ENCODE results near the gene CDC42BPB.
A peak's percentile ranks its signal among the peaks of the same experiment; 100 is the strongest.

Gene CDC42BPB

DNA sequence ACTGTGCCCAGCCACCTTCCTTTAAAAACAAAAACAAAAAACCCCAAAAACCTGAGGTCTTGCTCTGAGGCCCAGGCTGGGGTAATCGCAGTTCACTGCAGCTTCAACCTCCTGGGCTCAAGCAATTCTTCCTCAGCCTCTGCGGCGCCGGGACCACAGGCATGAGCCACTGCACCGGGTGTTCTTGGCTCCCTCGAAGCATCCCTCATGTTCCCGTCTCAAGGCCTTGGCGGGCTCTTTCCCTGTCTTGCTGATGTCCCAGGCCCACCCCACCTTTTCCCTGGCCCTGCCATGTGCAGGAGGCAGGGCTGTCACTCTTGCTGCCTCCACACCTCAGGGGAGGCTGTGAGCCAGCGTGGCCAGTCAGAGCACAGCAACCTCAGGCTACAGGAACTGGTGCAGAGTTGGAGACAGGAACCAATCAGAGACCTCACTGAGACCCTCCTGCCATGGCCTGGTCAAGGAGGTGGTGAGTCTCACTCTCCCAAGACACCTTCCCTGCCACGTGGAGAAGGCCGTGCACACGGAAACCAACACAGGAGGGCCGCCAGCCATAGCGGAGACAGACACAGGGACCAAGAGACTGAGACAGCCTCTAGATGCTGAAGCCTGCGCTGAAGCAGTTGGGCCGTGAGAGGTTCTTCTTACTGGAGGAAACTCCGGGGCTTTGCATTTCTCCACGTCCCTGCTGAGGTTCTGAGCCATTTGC lies 140.8 kb downstream of the CDC42BPB start:
- peak overlapping the region; percentile 15 for H3K4me3 ChIP-seq (ENCODE audit: low read length)
- H3K4me1 ChIP-seq (ENCODE audit: control insufficient read depth, low read length) = peaks cover 48% of the 10 kb centered on the region
- TF ChIP-seq, protein P1, sequence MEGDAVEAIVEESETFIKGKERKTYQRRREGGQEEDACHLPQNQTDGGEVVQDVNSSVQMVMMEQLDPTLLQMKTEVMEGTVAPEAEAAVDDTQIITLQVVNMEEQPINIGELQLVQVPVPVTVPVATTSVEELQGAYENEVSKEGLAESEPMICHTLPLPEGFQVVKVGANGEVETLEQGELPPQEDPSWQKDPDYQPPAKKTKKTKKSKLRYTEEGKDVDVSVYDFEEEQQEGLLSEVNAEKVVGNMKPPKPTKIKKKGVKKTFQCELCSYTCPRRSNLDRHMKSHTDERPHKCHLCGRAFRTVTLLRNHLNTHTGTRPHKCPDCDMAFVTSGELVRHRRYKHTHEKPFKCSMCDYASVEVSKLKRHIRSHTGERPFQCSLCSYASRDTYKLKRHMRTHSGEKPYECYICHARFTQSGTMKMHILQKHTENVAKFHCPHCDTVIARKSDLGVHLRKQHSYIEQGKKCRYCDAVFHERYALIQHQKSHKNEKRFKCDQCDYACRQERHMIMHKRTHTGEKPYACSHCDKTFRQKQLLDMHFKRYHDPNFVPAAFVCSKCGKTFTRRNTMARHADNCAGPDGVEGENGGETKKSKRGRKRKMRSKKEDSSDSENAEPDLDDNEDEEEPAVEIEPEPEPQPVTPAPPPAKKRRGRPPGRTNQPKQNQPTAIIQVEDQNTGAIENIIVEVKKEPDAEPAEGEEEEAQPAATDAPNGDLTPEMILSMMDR (IDR thresholded peaks at IDR 0.05; ENCODE audit: low read depth, low read length, poor library complexity, severe bottlenecking) = no peak
- no peak for TF ChIP-seq EZH2phosphoT487 (IDR thresholded peaks at IDR 0.05; ENCODE audit: borderline replicate concordance, low read length)
- no peaks in the 10 kb centered on the region for H3K79me2 ChIP-seq (ENCODE audit: control insufficient read depth, low read length)
- no peaks in the 10 kb centered on the region for H3K27me3 ChIP-seq (ENCODE audit: control insufficient read depth, low read length)
- H3K9me2 ChIP-seq (replicated peaks; ENCODE audit: control insufficient read depth, low read length) = no peaks in the 10 kb centered on the region
- H3F3A ChIP-seq (ENCODE audit: control insufficient read depth, insufficient read depth) = no peaks in the 10 kb centered on the region; the same call in 1 of the 2 replicates
- peak overlapping the region; percentile 51 for H3K4me2 ChIP-seq (ENCODE audit: low read length)
- H4K20me1 ChIP-seq (ENCODE audit: control insufficient read depth, insufficient read depth, low read depth, low read length) = no peaks in the 10 kb centered on the region
- peak overlapping the region; percentile 71 for H3K27ac ChIP-seq (ENCODE audit: low read depth, low read length)
- no peaks in the 10 kb centered on the region for H3K36me3 ChIP-seq (ENCODE audit: control insufficient read depth, low read length)
- peaks cover 2% of the 10 kb centered on the region; the same call in 1 of the 2 replicates for H3K9me3 ChIP-seq (ENCODE audit: control insufficient read depth, insufficient read depth, low read length)

DNA sequence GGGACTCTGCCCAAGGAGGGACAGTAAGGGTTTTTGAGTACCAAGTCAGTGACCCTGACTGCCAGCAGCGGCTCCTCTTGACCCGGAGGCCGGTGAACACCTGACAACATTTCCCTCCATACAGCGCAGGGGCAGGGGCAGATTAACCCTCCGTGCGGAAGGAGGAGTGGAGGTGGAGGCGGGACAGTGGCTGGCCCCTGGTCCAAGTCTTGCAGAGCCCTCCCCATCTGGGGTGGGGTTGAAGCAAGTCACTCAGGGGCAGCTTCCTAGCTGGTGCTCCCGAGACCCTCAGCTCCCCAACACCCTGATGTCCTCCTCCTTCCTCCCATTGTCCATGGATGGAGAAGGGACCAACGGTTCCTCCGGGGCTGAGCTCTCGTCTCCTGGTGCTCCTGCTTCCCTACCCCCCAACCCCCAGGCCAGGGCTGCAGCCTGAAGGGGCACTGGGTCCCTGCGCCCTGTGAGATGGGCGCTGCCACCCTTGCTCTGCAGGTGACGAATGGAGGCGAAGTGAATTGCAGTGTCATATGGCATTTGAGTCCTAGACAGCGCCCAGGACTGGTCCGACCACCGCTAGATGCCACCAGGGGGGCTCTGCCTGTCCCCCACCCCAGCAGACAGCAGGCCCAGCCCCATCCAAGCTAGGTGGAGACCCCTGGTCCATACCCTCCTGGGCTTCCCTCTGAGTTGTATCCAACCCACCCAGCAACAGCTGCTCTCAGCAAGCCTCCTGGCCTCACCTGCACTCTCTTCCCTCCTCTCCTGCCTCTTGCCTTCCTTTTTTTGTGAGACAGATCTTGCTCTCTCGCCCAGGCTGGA lies 141.8 kb downstream of the CDC42BPB start:
- Histone ChIP-seq H3K27ac (ENCODE audit: low read depth, low read length) (no peak overlapping the region), H4K20me1 (ENCODE audit: control insufficient read depth, insufficient read depth, low read depth, low read length) (no peaks in the 10 kb centered on the region), H3F3A (ENCODE audit: control insufficient read depth, insufficient read depth) (no peaks in the 10 kb centered on the region; the same call in 1 of the 2 replicates), H3K9me2 (replicated peaks; ENCODE audit: control insufficient read depth, low read length) (no peaks in the 10 kb centered on the region), H3K4me3 (ENCODE audit: low read length) (no peak overlapping the region), H3K4me2 (ENCODE audit: low read length) (no peak overlapping the region), H3K4me1 (ENCODE audit: control insufficient read depth, low read length) (peaks cover 48% of the 10 kb centered on the region), H3K79me2 (ENCODE audit: control insufficient read depth, low read length) (no peaks in the 10 kb centered on the region), H3K9me3 (ENCODE audit: control insufficient read depth, insufficient read depth, low read length) (no peaks in the 10 kb centered on the region; the same call in 1 of the 2 replicates), H3K27me3 (ENCODE audit: control insufficient read depth, low read length) (no peaks in the 10 kb centered on the region), H3K36me3 (ENCODE audit: control insufficient read depth, low read length) (no peaks in the 10 kb centered on the region)
- no peak for TF ChIP-seq EZH2phosphoT487 (IDR thresholded peaks at IDR 0.05; ENCODE audit: borderline replicate concordance, low read length)
- TF ChIP-seq, protein P1 (IDR thresholded peaks at IDR 0.05; ENCODE audit: low read depth, low read length, poor library complexity, severe bottlenecking) = no peak

DNA sequence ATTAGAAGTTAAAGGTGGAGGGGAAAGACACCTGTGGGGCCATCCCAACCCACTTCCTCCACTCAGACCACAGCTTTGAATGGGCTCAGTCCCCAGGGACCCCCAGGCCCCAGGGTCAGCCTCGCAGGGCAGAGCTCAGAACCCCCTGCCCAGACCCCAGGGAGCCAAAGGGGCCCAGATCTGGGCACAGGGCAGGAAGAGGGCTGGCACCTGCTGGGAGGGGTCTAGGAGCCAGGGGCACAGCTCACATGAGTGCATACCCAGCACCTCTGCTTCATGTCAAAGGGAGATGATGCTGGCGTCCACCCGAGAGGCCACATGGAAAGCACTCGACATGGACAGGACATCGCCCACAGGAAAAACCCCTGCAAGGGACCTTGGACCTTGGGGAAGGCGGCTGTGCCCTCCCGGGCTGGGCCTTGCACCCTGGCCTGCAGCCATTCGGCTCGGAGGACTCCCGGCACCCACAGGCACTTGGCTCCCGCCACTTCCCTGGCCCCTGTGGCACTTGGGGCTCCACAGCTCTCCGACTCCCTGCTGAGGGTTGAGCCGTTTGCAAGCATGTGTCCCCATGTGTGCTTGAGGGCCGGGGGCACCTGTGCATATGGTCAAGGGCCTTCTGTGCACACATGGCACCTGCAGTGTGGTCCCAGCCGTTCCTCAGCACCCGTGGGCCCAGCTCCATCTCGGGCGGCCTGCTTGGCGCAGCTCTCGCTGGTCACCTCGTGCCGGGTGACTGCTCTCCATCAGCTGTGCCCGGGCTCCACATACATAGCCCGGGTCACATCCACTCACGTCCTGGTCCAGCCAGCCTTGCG lies 142.7 kb downstream of the CDC42BPB start:
- H3K27me3 ChIP-seq (ENCODE audit: control insufficient read depth, low read length) = no peaks in the 10 kb centered on the region
- no peaks in the 10 kb centered on the region for H3K36me3 ChIP-seq (ENCODE audit: control insufficient read depth, low read length)
- no peaks in the 10 kb centered on the region for H3K9me3 ChIP-seq (ENCODE audit: control insufficient read depth, insufficient read depth, low read length)
- H3K4me3 ChIP-seq (ENCODE audit: low read length) = no peak overlapping the region
- peak overlapping the region; percentile 10; the same call in 1 of the 2 replicates for H3K4me2 ChIP-seq (ENCODE audit: low read length)
- H3K4me1 ChIP-seq (ENCODE audit: control insufficient read depth, low read length) = peaks cover 48% of the 10 kb centered on the region
- H3F3A ChIP-seq (ENCODE audit: control insufficient read depth, insufficient read depth) = no peaks in the 10 kb centered on the region; the same call in 1 of the 2 replicates
- H4K20me1 ChIP-seq (ENCODE audit: control insufficient read depth, insufficient read depth, low read depth, low read length) = no peaks in the 10 kb centered on the region
- no peak overlapping the region for H3K27ac ChIP-seq (ENCODE audit: low read depth, low read length)
- no peaks in the 10 kb centered on the region for H3K79me2 ChIP-seq (ENCODE audit: control insufficient read depth, low read length)
- H3K9me2 ChIP-seq (replicated peaks; ENCODE audit: control insufficient read depth, low read length) = no peaks in the 10 kb centered on the region
- TF ChIP-seq, protein P1 (IDR thresholded peaks at IDR 0.05; ENCODE audit: low read depth, low read length, poor library complexity, severe bottlenecking) = no peak
- TF ChIP-seq EZH2phosphoT487 (IDR thresholded peaks at IDR 0.05; ENCODE audit: borderline replicate concordance, low read length) = no peak

All from DOHH2 (cell line).